Measurements from ENCODE around the gene CBFA2T3.

CBFA2T3 gene

GRCh38 chr16:88967830-88968588, 9.0 kb downstream of the CBFA2T3 start:
- Mint-ChIP-seq H3K4me1 (ENCODE audit: low read depth) (peaks cover 9% of the 10 kb centered on the region), H3K36me3 (ENCODE audit: low read depth) (no peaks in the 10 kb centered on the region), H3K27ac (no peak overlapping the region), H3K27me3 (peaks cover 35% of the 10 kb centered on the region), H3K4me3 (no peak overlapping the region), H3K9me3 (no peaks in the 10 kb centered on the region)
- DNase-seq: peak; percentile 49

GRCh38 chr16:88966986-88967829, 9.8 kb downstream of the CBFA2T3 start:
- DNase-seq: no peak
- H3K27me3 Mint-ChIP-seq: peaks cover 33% of the 10 kb centered on the region
- no peaks in the 10 kb centered on the region for H3K36me3 Mint-ChIP-seq (ENCODE audit: low read depth)
- no peak overlapping the region for H3K4me3 Mint-ChIP-seq
- H3K27ac Mint-ChIP-seq: no peak overlapping the region
- peaks cover 9% of the 10 kb centered on the region for H3K4me1 Mint-ChIP-seq (ENCODE audit: low read depth)
- no peaks in the 10 kb centered on the region for H3K9me3 Mint-ChIP-seq

GRCh38 chr16:88965826-88966480, 11.1 kb downstream of the CBFA2T3 start:
- Mint-ChIP-seq H3K36me3 (ENCODE audit: low read depth) (no peaks in the 10 kb centered on the region), H3K4me3 (no peak overlapping the region), H3K27me3 (peaks cover 33% of the 10 kb centered on the region), H3K4me1 (ENCODE audit: low read depth) (peaks cover 9% of the 10 kb centered on the region), H3K9me3 (no peaks in the 10 kb centered on the region), H3K27ac (no peak overlapping the region)
- DNase-seq: no peak

- Mint-ChIP-seq H3K4me3 (no peak overlapping the region), H3K27ac (no peak overlapping the region), H3K4me1 (ENCODE audit: low read depth) (peaks cover 9% of the 10 kb centered on the region), H3K9me3 (no peaks in the 10 kb centered on the region), H3K36me3 (ENCODE audit: low read depth) (no peaks in the 10 kb centered on the region), H3K27me3 (peaks cover 31% of the 10 kb centered on the region)
- no peak for DNase-seq
Observed at GRCh38 chr16:88965411-88965810, 11.6 kb downstream of the CBFA2T3 start.

GRCh38 chr16:88964636-88965035, 12.4 kb downstream of the CBFA2T3 start:
- H3K4me1 Mint-ChIP-seq (ENCODE audit: low read depth): peaks cover 9% of the 10 kb centered on the region
- no peak overlapping the region for H3K27ac Mint-ChIP-seq
- no peaks in the 10 kb centered on the region for H3K36me3 Mint-ChIP-seq (ENCODE audit: low read depth)
- no peak for DNase-seq
- no peak overlapping the region for H3K4me3 Mint-ChIP-seq
- no peaks in the 10 kb centered on the region for H3K9me3 Mint-ChIP-seq
- peaks cover 29% of the 10 kb centered on the region for H3K27me3 Mint-ChIP-seq

- no peaks in the 10 kb centered on the region for H3K36me3 Mint-ChIP-seq (ENCODE audit: low read depth)
- H3K4me3 Mint-ChIP-seq: no peak overlapping the region
- H3K9me3 Mint-ChIP-seq: no peaks in the 10 kb centered on the region
- DNase-seq: no peak
- peaks cover 9% of the 10 kb centered on the region for H3K4me1 Mint-ChIP-seq (ENCODE audit: low read depth)
- peaks cover 34% of the 10 kb centered on the region for H3K27me3 Mint-ChIP-seq
- H3K27ac Mint-ChIP-seq: no peak overlapping the region
Observed at GRCh38 chr16:88963583-88963982, 13.4 kb downstream of the CBFA2T3 start.

- H3K4me3 Mint-ChIP-seq: no peak overlapping the region
- H3K4me1 Mint-ChIP-seq (ENCODE audit: low read depth): peaks cover 10% of the 10 kb centered on the region
- H3K27me3 Mint-ChIP-seq: peaks cover 36% of the 10 kb centered on the region
- no peak for DNase-seq
- H3K9me3 Mint-ChIP-seq: no peaks in the 10 kb centered on the region
- H3K36me3 Mint-ChIP-seq (ENCODE audit: low read depth): no peaks in the 10 kb centered on the region
- H3K27ac Mint-ChIP-seq: no peak overlapping the region
Observed at GRCh38 chr16:88962478-88963152, 14.4 kb downstream of the CBFA2T3 start.

GRCh38 chr16:88961011-88961410, 16.0 kb downstream of the CBFA2T3 start:
- no peak for DNase-seq
- H3K4me3 Mint-ChIP-seq: no peak overlapping the region
- no peaks in the 10 kb centered on the region for H3K9me3 Mint-ChIP-seq
- H3K27me3 Mint-ChIP-seq: peaks cover 32% of the 10 kb centered on the region
- peaks cover 15% of the 10 kb centered on the region for H3K4me1 Mint-ChIP-seq (ENCODE audit: low read depth)
- no peak overlapping the region for H3K27ac Mint-ChIP-seq
- no peaks in the 10 kb centered on the region for H3K36me3 Mint-ChIP-seq (ENCODE audit: low read depth)

- Mint-ChIP-seq H3K27me3 (peaks cover 32% of the 10 kb centered on the region), H3K4me1 (ENCODE audit: low read depth) (peaks cover 15% of the 10 kb centered on the region), H3K36me3 (ENCODE audit: low read depth) (no peaks in the 10 kb centered on the region), H3K27ac (no peak overlapping the region), H3K4me3 (no peak overlapping the region), H3K9me3 (no peaks in the 10 kb centered on the region)
- no peak for DNase-seq
Observed at GRCh38 chr16:88960516-88960915, 16.5 kb downstream of the CBFA2T3 start.

GRCh38 chr16:88959022-88959421, 18.0 kb downstream of the CBFA2T3 start:
- no peaks in the 10 kb centered on the region for H3K9me3 Mint-ChIP-seq
- no peak overlapping the region for H3K27ac Mint-ChIP-seq
- H3K4me1 Mint-ChIP-seq (ENCODE audit: low read depth): peaks cover 15% of the 10 kb centered on the region
- DNase-seq: no peak
- peaks cover 32% of the 10 kb centered on the region for H3K27me3 Mint-ChIP-seq
- no peak overlapping the region for H3K4me3 Mint-ChIP-seq
- no peaks in the 10 kb centered on the region for H3K36me3 Mint-ChIP-seq (ENCODE audit: low read depth)

GRCh38 chr16:88957887-88958577, 19.0 kb downstream of the CBFA2T3 start:
- Mint-ChIP-seq H3K9me3 (no peaks in the 10 kb centered on the region), H3K4me3 (peak overlapping the region; percentile 15), H3K36me3 (ENCODE audit: low read depth) (no peaks in the 10 kb centered on the region), H3K27me3 (peaks cover 32% of the 10 kb centered on the region), H3K27ac (no peak overlapping the region), H3K4me1 (ENCODE audit: low read depth) (peaks cover 15% of the 10 kb centered on the region)
- DNase-seq: no peak

- Mint-ChIP-seq H3K4me1 (ENCODE audit: low read depth) (peaks cover 15% of the 10 kb centered on the region), H3K27ac (no peak overlapping the region), H3K27me3 (peaks cover 32% of the 10 kb centered on the region), H3K9me3 (no peaks in the 10 kb centered on the region), H3K4me3 (no peak overlapping the region), H3K36me3 (ENCODE audit: low read depth) (no peaks in the 10 kb centered on the region)
- no peak for DNase-seq
Observed at GRCh38 chr16:88957433-88957767, 19.6 kb downstream of the CBFA2T3 start.

- no peak overlapping the region for H3K4me3 Mint-ChIP-seq
- H3K27ac Mint-ChIP-seq: no peak overlapping the region
- H3K27me3 Mint-ChIP-seq: peaks cover 32% of the 10 kb centered on the region
- H3K4me1 Mint-ChIP-seq (ENCODE audit: low read depth): peaks cover 15% of the 10 kb centered on the region
- H3K36me3 Mint-ChIP-seq (ENCODE audit: low read depth): no peaks in the 10 kb centered on the region
- H3K9me3 Mint-ChIP-seq: no peaks in the 10 kb centered on the region
- no peak for DNase-seq
Observed at GRCh38 chr16:88956546-88957432, 20.2 kb downstream of the CBFA2T3 start.
